ENCODE measurements around the gene GABBR2. TPM values are rescaled to one million over a fixed set of nuclear protein-coding genes. Genes with fewer than 3 reads are reported as not detected.

Gene GABBR2
- total and polyA plus RNA-seq, 2 of the 8 experiments (the other 6 are each of a cell fraction or from before 2014, with no cell fraction given): 0.50 to 1.2 TPM

- TF ChIP-seq, protein P1, sequence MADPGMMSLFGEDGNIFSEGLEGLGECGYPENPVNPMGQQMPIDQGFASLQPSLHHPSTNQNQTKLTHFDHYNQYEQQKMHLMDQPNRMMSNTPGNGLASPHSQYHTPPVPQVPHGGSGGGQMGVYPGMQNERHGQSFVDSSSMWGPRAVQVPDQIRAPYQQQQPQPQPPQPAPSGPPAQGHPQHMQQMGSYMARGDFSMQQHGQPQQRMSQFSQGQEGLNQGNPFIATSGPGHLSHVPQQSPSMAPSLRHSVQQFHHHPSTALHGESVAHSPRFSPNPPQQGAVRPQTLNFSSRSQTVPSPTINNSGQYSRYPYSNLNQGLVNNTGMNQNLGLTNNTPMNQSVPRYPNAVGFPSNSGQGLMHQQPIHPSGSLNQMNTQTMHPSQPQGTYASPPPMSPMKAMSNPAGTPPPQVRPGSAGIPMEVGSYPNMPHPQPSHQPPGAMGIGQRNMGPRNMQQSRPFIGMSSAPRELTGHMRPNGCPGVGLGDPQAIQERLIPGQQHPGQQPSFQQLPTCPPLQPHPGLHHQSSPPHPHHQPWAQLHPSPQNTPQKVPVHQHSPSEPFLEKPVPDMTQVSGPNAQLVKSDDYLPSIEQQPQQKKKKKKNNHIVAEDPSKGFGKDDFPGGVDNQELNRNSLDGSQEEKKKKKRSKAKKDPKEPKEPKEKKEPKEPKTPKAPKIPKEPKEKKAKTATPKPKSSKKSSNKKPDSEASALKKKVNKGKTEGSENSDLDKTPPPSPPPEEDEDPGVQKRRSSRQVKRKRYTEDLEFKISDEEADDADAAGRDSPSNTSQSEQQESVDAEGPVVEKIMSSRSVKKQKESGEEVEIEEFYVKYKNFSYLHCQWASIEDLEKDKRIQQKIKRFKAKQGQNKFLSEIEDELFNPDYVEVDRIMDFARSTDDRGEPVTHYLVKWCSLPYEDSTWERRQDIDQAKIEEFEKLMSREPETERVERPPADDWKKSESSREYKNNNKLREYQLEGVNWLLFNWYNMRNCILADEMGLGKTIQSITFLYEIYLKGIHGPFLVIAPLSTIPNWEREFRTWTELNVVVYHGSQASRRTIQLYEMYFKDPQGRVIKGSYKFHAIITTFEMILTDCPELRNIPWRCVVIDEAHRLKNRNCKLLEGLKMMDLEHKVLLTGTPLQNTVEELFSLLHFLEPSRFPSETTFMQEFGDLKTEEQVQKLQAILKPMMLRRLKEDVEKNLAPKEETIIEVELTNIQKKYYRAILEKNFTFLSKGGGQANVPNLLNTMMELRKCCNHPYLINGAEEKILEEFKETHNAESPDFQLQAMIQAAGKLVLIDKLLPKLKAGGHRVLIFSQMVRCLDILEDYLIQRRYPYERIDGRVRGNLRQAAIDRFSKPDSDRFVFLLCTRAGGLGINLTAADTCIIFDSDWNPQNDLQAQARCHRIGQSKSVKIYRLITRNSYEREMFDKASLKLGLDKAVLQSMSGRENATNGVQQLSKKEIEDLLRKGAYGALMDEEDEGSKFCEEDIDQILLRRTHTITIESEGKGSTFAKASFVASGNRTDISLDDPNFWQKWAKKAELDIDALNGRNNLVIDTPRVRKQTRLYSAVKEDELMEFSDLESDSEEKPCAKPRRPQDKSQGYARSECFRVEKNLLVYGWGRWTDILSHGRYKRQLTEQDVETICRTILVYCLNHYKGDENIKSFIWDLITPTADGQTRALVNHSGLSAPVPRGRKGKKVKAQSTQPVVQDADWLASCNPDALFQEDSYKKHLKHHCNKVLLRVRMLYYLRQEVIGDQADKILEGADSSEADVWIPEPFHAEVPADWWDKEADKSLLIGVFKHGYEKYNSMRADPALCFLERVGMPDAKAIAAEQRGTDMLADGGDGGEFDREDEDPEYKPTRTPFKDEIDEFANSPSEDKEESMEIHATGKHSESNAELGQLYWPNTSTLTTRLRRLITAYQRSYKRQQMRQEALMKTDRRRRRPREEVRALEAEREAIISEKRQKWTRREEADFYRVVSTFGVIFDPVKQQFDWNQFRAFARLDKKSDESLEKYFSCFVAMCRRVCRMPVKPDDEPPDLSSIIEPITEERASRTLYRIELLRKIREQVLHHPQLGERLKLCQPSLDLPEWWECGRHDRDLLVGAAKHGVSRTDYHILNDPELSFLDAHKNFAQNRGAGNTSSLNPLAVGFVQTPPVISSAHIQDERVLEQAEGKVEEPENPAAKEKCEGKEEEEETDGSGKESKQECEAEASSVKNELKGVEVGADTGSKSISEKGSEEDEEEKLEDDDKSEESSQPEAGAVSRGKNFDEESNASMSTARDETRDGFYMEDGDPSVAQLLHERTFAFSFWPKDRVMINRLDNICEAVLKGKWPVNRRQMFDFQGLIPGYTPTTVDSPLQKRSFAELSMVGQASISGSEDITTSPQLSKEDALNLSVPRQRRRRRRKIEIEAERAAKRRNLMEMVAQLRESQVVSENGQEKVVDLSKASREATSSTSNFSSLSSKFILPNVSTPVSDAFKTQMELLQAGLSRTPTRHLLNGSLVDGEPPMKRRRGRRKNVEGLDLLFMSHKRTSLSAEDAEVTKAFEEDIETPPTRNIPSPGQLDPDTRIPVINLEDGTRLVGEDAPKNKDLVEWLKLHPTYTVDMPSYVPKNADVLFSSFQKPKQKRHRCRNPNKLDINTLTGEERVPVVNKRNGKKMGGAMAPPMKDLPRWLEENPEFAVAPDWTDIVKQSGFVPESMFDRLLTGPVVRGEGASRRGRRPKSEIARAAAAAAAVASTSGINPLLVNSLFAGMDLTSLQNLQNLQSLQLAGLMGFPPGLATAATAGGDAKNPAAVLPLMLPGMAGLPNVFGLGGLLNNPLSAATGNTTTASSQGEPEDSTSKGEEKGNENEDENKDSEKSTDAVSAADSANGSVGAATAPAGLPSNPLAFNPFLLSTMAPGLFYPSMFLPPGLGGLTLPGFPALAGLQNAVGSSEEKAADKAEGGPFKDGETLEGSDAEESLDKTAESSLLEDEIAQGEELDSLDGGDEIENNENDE (IDR thresholded peaks at IDR 0.05; ENCODE audit: insufficient replicate concordance, low read length): no peak
- no peak for TF ChIP-seq SP4 (IDR thresholded peaks at IDR 0.05; ENCODE audit: low read length)
- no peak for TF ChIP-seq SRF (IDR thresholded peaks at IDR 0.05; ENCODE audit: low read depth, low read length)
- no peak for TF ChIP-seq RBBP5 (IDR thresholded peaks at IDR 0.05; ENCODE audit: borderline replicate concordance, low read depth, low read length)
- no peak for TF ChIP-seq GTF2F1 (IDR thresholded peaks at IDR 0.05; ENCODE audit: borderline replicate concordance, low read depth, low read length)
- no peak for TF ChIP-seq SAP30 (IDR thresholded peaks at IDR 0.05; ENCODE audit: insufficient read depth, insufficient replicate concordance, low read length)
- TF ChIP-seq FOSL1 (IDR thresholded peaks at IDR 0.05; ENCODE audit: insufficient read depth, low read depth, low read length): no peak
- no peak for TF ChIP-seq RNF2 (IDR thresholded peaks at IDR 0.05; ENCODE audit: borderline replicate concordance, low read depth, low read length, missing control alignments, poor library complexity, severe bottlenecking)
- TF ChIP-seq TAF7 (optimal IDR thresholded peaks at IDR 0.05; ENCODE audit: borderline replicate concordance, low read depth, low read length): no peak
- no peak for TF ChIP-seq TBP (IDR thresholded peaks at IDR 0.05; ENCODE audit: low read depth, low read length)
Observed at GRCh38 chr9:98318834-98319478, 389.8 kb downstream of the GABBR2 start (continued).

All from H1 (cell line).